GM12878 (cell line): ENCODE results near the gene TMEM63B. TPM values are rescaled to one million over a fixed set of nuclear protein-coding genes. Genes with fewer than 3 reads are reported as not detected.

Source experiments
- ATAC-seq: fragments of 200-7000 bp; cut with Tn5 transposase; 3 replicates; pipeline ENCODE4 v1.9.1; 2020; ENCODE audit warnings: mild to moderate bottlenecking, moderate library complexity
- BruUV-seq: library from RNA; stranded (reverse); fragments of 400-500 nt; replicated peaks from 2 replicates; lab custom pipeline; 2021; lab: Mats Ljungman, UMichigan
- CTCF ChIA-PET: fragments of 300-600 bp; sonication (Branson Sonifier 250); formaldehyde crosslinking; extraction: SDS; loops from one replicate; lab custom pipeline; 2021; ENCODE audit warnings: inconsistent platforms; lab: Yijun Ruan, JAX
- POLR2A ChIA-PET: fragments of 350-600 bp; formaldehyde crosslinking; extraction: SDS; loops from one replicate; lab custom pipeline; 2021; ENCODE audit warnings: inconsistent platforms; lab: Charles Lee
- RAD21 ChIA-PET: fragments of 300-600 bp; sonication (Branson Sonifier 250); formaldehyde crosslinking; loops from one replicate; lab custom pipeline; 2023; ENCODE audit warnings: antibody characterized with exemption; ENCODE audit not compliant: unreplicated experiment; lab: Charles Lee
- SMC1A ChIA-PET: fragments of 300-600 bp; sonication (Branson Sonifier 250); formaldehyde crosslinking; loops from one replicate; lab custom pipeline; 2023; ENCODE audit not compliant: unreplicated experiment, uncharacterized antibody; lab: Charles Lee
- DNase-seq: peaks from one replicate; pipeline ENCODE4 v3.0.0-alpha.2; 2011; ENCODE audit warnings: low read depth, low spot score
- FAIRE-seq: peaks from 3 replicates; lab custom pipeline; 2011; peaks lifted over from hg19 to GRCh38; lab: Jason Lieb, UNC
- H2AFZ ChIP-seq: 2 replicates; pipeline ENCODE4 v1.6.0; 2011; ENCODE audit warnings: low read depth, low read length, control low read depth; ENCODE audit not compliant: control insufficient read depth
- H3K27ac ChIP-seq: 2 replicates; pipeline ENCODE4 v1.5.1; 2011; ENCODE audit warnings: control low read depth; ENCODE audit not compliant: control insufficient read depth, insufficient read depth
- H3K27me3 ChIP-seq, 2 experiments: replicated peaks in 1 of 2; 2 replicates each; pipeline versions ENCODE4 v1.6.0 to v1.6.1; 2011; ENCODE audit warnings: low read length in 1 of 2; ENCODE audit not compliant: control insufficient read depth in 2 of 2, insufficient read depth in 2 of 2
- H3K36me3 ChIP-seq, 2 experiments: 2 replicates each; pipeline ENCODE4 v1.5.1; 2011; ENCODE audit warnings: low read length in 1 of 2; ENCODE audit not compliant: control insufficient read depth in 2 of 2, insufficient read depth in 2 of 2
- H3K4me1 ChIP-seq: 2 replicates; pipeline ENCODE4 v1.6.1; 2011; ENCODE audit warnings: mild to moderate bottlenecking, low read length, moderate library complexity, mixed read lengths; ENCODE audit not compliant: control insufficient read depth, insufficient read depth
- H3K4me2 ChIP-seq: 2 replicates; pipeline ENCODE4 v1.6.0; 2011; ENCODE audit warnings: control low read depth; ENCODE audit not compliant: control insufficient read depth, insufficient read depth
- H3K4me3 ChIP-seq: fragments of 200-600 bp; sonication (generic); 2 replicates; pipeline ENCODE4 v1.5.1; 2016
- H3K79me2 ChIP-seq: 2 replicates; pipeline ENCODE4 v1.6.0; 2011; ENCODE audit warnings: low read length; ENCODE audit not compliant: control insufficient read depth, insufficient read depth
- H3K9ac ChIP-seq: 2 replicates; pipeline ENCODE4 v1.8.0; 2011; ENCODE audit warnings: low read length, control low read depth, mixed read lengths; ENCODE audit not compliant: control insufficient read depth, insufficient read depth
- H3K9me3 ChIP-seq: replicated peaks from 3 replicates; pipeline ENCODE4 v1.5.1; 2011; ENCODE audit warnings: mild to moderate bottlenecking, low read length; ENCODE audit not compliant: control insufficient read depth, insufficient read depth
- H4K20me1 ChIP-seq: 2 replicates; pipeline ENCODE4 v1.6.0; 2011; ENCODE audit not compliant: control insufficient read depth, insufficient read depth
- ETV6 ChIP-seq, 2 experiments: fragments of 450-650 bp in 1 of 2; IDR thresholded peaks in 1 of 2; conservative IDR thresholded peaks in 1 of 2; 2 replicates each; pipeline ENCODE4 v1.6.1; 2014; ENCODE audit warnings: antibody characterized with exemption in 1 of 2, borderline replicate concordance in 1 of 2, low read depth in 1 of 2, mild to moderate bottlenecking in 1 of 2, moderate library complexity in 1 of 2
- MTA2 ChIP-seq: fragments of 450-650 bp; IDR thresholded peaks from 2 replicates; pipeline ENCODE4 v1.6.1; 2016; ENCODE audit warnings: low read depth, mild to moderate bottlenecking, moderate library complexity
- WGBS: methylation state at CpG from one replicate; pipeline ENCODE4 v1.1.6; 2016; ENCODE audit warnings: low lambda C conversion rate; ENCODE audit not compliant: insufficient replicate concordance, insufficient coverage; ENCODE audit errors: missing lambda C conversion rate; 5-methylcytosine and 5-hydroxymethylcytosine counted together
- in situ Hi-C: fragments of 300-500 bp; cut with MboI; formaldehyde crosslinking; loops from 9 replicates; pipeline ENCODE4 v1.14.3; 2018; ENCODE audit warnings: mixed read lengths
- intact Hi-C: fragments of 100-400 bp; cut with micrococcal nuclease; formaldehyde crosslinking; loops from one replicate; pipeline ENCODE4 v1.14.2; 2022; ENCODE audit not compliant: unreplicated experiment
- polyA plus RNA-seq, 11 experiments: library from polyadenylated mRNA; depleted of rRNA in 4 of 11; unstranded in 6 of 11; stranded (reverse) in 5 of 11; fragments of >200 nt; fragmentation: Nextera tagmentation in 4 of 11; fragmentation: Illumina TruSeq in 1 of 11; extraction: Ambion mirVana in 4 of 11; extraction: Trizol in 1 of 11; gene quantifications; 1 replicate in 1 of 11; 2 replicates in 10 of 11; pipeline versions ENCODE4 v1.2.1 to v1.2.3, GENCODE V29; 2011 to 2016; ENCODE audit warnings: inconsistent platforms in 2 of 11, missing spikeins in 2 of 11, low read depth in 1 of 11
- total RNA-seq, 4 experiments: library from RNA; depleted of rRNA in 3 of 4; stranded (reverse); fragments of >200 nt in 3 of 4; fragmentation: Illumina TruSeq in 1 of 4; extraction: Trizol in 1 of 4; gene quantifications; 2 replicates each; pipeline versions ENCODE4 v1.2.1 to v1.2.3, GENCODE V29; 2013 to 2021
- TF ChIP-seq, protein P1 (sequence below): fragments of 450-650 bp; IDR thresholded peaks from 2 replicates; pipeline ENCODE4 v1.6.1; 2016; ENCODE audit warnings: mild to moderate bottlenecking

The TMEM63B gene
- total and polyA plus RNA-seq, 10 of the 15 experiments (the other 5 are each of a cell fraction or from before 2014, with no cell fraction given) = 0.09 to 15.0 (median 7.1) TPM; not detected in 1

DNA sequence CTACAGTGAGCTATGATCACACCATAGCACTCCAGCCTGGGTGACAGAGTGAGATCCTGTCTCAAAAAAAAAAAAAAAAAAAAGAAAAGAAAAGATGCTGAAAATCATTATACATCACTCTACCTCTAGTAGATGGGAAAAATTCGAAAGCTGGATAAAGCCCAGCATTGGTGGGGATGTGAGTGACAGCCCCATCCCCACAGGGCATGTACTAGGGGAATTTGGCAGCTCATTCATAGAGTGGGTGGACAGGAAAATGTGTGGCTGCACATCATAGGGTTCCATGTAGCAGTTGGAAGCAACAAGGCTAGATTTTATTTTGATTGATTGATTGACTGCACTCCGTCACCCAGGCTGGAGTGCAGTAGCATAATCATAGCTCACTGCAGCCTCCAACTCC is 42.1 kb upstream of the TMEM63B start:
- DNase-seq = no peak
- H3K4me3 ChIP-seq = no peak overlapping the region
- no peak for FAIRE-seq
- H4K20me1 ChIP-seq = no peaks in the 10 kb centered on the region
- no peak overlapping the region for H3K27ac ChIP-seq
- H3K9ac ChIP-seq = no peak overlapping the region
- H3K27me3 ChIP-seq = no peaks in the 10 kb centered on the region
- H3K9me3 ChIP-seq = no peaks in the 10 kb centered on the region
- no peak overlapping the region for H3K4me2 ChIP-seq
- H3K36me3 ChIP-seq = no peaks in the 10 kb centered on the region
- no peak overlapping the region for H2AFZ ChIP-seq
- ChIA-PET CTCF (interaction anchor here (0.5 to 2.9 kb wide), 8 partner anchors 10 to 477 kb away, joined by 3 to 12 read pairs (median 4); partner anchors contain the start of gene SPATS1), RAD21 (interaction anchor here (0.6 to 1.1 kb wide), 3 partner anchors 11 to 332 kb away, joined by 3 to 4 read pairs (median 3); no protein-coding TSS in a partner anchor), SMC1A (interaction anchor here (0.6 to 1.1 kb wide), 4 partner anchors 11 to 675 kb away, joined by 3 read pairs; no protein-coding TSS in a partner anchor), POLR2A (interaction anchor here (0.6 to 0.7 kb wide), 2 partner anchors 58 to 812 kb away, joined by 4 to 6 read pairs; no protein-coding TSS in a partner anchor)
- in situ Hi-C loops = no loop called here
- intact Hi-C loops = no loop called here
- 47% methylated on average over 2 of the region's 2 CpGs for WGBS
- no peak for ATAC-seq
- TF ChIP-seq ETV6 (conservative IDR thresholded peaks at IDR 0.05 in 1 of 2, IDR thresholded peaks at IDR 0.05 in 1 of 2; ENCODE audit: borderline replicate concordance in 1 of 2, low read depth in 1 of 2) (no peak), MTA2 (no peak)
- TF ChIP-seq, protein P1, sequence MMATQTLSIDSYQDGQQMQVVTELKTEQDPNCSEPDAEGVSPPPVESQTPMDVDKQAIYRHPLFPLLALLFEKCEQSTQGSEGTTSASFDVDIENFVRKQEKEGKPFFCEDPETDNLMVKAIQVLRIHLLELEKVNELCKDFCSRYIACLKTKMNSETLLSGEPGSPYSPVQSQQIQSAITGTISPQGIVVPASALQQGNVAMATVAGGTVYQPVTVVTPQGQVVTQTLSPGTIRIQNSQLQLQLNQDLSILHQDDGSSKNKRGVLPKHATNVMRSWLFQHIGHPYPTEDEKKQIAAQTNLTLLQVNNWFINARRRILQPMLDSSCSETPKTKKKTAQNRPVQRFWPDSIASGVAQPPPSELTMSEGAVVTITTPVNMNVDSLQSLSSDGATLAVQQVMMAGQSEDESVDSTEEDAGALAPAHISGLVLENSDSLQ = peak; percentile 52; the same call in 1 of the 2 replicates
- H3K79me2 ChIP-seq = no peaks in the 10 kb centered on the region
- BruUV-seq = no TSS peak
- H3K4me1 ChIP-seq = peaks cover 12% of the 10 kb centered on the region
